NCI-H460 (cell line): ENCODE data around the gene UGGT2. TPM values are rescaled to one million over a fixed set of nuclear protein-coding genes. Genes with fewer than 3 reads are reported as not detected.
"Not testable (repeated sequence)": the region's sequence is repeated elsewhere in the genome, so short reads cannot be mapped to it uniquely, and the experiment has no call there.

Experiments used
- DNase-seq: peaks from one replicate; pipeline ENCODE4 v3.0.0-alpha.2; 2016; ENCODE audit warnings: low read depth; ENCODE audit errors: extremely low read depth
- total RNA-seq: library from RNA; depleted of rRNA; stranded (reverse); fragments of >200 nt; shearing (Covaris generic); gene quantifications from 2 replicates; pipeline ENCODE4 v1.2.3, GENCODE V29; 2014

UGGT2 gene
- total RNA-seq, 1 experiment from 2014 or later, result 44.4 TPM

GRCh38 chr13:95809429-95809828 lies 243.8 kb downstream of the UGGT2 start:
- no peak for DNase-seq

- no peak for DNase-seq
Observed at GRCh38 chr13:95805921-95806320, 247.3 kb downstream of the UGGT2 start.

- DNase-seq, result no peak
Observed at GRCh38 chr13:95801825-95802224, 251.4 kb downstream of the UGGT2 start.

- DNase-seq, result no peak
Observed at GRCh38 chr13:95800436-95800835, 252.8 kb downstream of the UGGT2 start.

- no peak for DNase-seq
Observed at GRCh38 chr13:95797016-95797415, 256.2 kb downstream of the UGGT2 start.

GRCh38 chr13:95793781-95794180 lies 259.4 kb downstream of the UGGT2 start:
- no peak for DNase-seq

- DNase-seq, result no peak
Observed at GRCh38 chr13:95793018-95793555, 260.1 kb downstream of the UGGT2 start.

GRCh38 chr13:95791084-95791722 lies 262.0 kb downstream of the UGGT2 start:
- no peak for DNase-seq

GRCh38 chr13:95789315-95789714 lies 263.9 kb downstream of the UGGT2 start:
- DNase-seq, result not testable (repeated sequence)

- no peak for DNase-seq
Observed at GRCh38 chr13:95788100-95788463, 265.1 kb downstream of the UGGT2 start.

- no peak for DNase-seq
Observed at GRCh38 chr13:95787356-95788099, 265.7 kb downstream of the UGGT2 start.

- no peak for DNase-seq
Observed at GRCh38 chr13:95784900-95785290, 268.3 kb downstream of the UGGT2 start.

- DNase-seq, result no peak
Observed at GRCh38 chr13:95784161-95784899, 268.9 kb downstream of the UGGT2 start.

GRCh38 chr13:95783747-95784146 lies 269.5 kb downstream of the UGGT2 start:
- no peak for DNase-seq

- not testable (repeated sequence) for DNase-seq
Observed at GRCh38 chr13:95781940-95782339, 271.3 kb downstream of the UGGT2 start.

- no peak for DNase-seq
Observed at GRCh38 chr13:95781016-95781415, 272.2 kb downstream of the UGGT2 start.

GRCh38 chr13:95779522-95779921 lies 273.7 kb downstream of the UGGT2 start:
- no peak for DNase-seq

- DNase-seq, result no peak
Observed at GRCh38 chr13:95771905-95772304, 281.3 kb downstream of the UGGT2 start.

GRCh38 chr13:95763601-95764000 lies 289.6 kb downstream of the UGGT2 start:
- no peak for DNase-seq

- DNase-seq, result not testable (repeated sequence)
Observed at GRCh38 chr13:95762626-95763025, 290.6 kb downstream of the UGGT2 start.

GRCh38 chr13:95756072-95756471 lies 297.1 kb downstream of the UGGT2 start:
- DNase-seq, result no peak
